ENCODE measurements around the gene TSTD2.
"Not testable (repeated sequence)": the region's sequence is repeated elsewhere in the genome, so short reads cannot be mapped to it uniquely, and the experiment has no call there.

Gene TSTD2

GRCh38 chr9:97577051-97577450 is 56.1 kb downstream of the TSTD2 start:
- H3K36me3 Mint-ChIP-seq (ENCODE audit: low read depth): no peaks in the 10 kb centered on the region

DNA sequence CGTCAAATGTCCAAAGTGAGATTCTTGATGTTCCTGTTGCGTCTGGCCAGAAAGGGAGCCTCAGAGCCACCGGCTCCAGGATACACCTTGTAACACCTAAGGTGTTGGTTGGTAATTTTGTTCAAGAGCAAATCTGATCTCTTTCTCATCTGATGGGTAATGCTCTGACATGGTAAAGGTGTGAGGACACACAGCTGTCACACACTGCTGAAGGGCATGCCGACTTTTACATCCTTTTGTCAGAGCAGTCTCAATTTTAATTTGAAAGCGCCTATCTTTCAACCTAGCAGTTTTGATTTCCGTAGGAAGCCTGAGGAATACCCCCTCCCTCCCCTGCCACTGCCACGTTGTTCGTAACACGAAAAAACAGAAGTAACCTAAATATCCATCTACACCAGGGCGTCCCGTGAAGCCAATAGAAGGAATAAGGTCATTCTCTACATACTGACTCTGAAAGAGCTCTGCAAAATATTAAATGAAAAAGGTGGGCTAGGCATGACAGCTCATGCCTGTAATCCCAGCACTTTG is 57.4 kb downstream of the TSTD2 start:
- peaks cover 12% of the 10 kb centered on the region for H3K27me3 Mint-ChIP-seq (ENCODE audit: low read depth)
- H3K27ac Mint-ChIP-seq: no peak overlapping the region
- no peaks in the 10 kb centered on the region for H3K4me1 Mint-ChIP-seq
- H3K4me3 Mint-ChIP-seq: no peak overlapping the region
- H3K9me3 Mint-ChIP-seq: peaks cover 5% of the 10 kb centered on the region
- TF ChIP-seq, protein P1, sequence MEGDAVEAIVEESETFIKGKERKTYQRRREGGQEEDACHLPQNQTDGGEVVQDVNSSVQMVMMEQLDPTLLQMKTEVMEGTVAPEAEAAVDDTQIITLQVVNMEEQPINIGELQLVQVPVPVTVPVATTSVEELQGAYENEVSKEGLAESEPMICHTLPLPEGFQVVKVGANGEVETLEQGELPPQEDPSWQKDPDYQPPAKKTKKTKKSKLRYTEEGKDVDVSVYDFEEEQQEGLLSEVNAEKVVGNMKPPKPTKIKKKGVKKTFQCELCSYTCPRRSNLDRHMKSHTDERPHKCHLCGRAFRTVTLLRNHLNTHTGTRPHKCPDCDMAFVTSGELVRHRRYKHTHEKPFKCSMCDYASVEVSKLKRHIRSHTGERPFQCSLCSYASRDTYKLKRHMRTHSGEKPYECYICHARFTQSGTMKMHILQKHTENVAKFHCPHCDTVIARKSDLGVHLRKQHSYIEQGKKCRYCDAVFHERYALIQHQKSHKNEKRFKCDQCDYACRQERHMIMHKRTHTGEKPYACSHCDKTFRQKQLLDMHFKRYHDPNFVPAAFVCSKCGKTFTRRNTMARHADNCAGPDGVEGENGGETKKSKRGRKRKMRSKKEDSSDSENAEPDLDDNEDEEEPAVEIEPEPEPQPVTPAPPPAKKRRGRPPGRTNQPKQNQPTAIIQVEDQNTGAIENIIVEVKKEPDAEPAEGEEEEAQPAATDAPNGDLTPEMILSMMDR (IDR thresholded peaks at IDR 0.05; ENCODE audit: unreplicated experiment in 3 of 3): no peak
- H3K36me3 Mint-ChIP-seq (ENCODE audit: low read depth): no peaks in the 10 kb centered on the region

More at GRCh38 chr9:97577051-97577450, 56.1 kb downstream of the TSTD2 start:
- no peak overlapping the region for H3K4me3 Mint-ChIP-seq
- peaks cover 12% of the 10 kb centered on the region for H3K27me3 Mint-ChIP-seq (ENCODE audit: low read depth)
- TF ChIP-seq, protein P1 (IDR thresholded peaks at IDR 0.05; ENCODE audit: unreplicated experiment in 3 of 3): no peak
- no peaks in the 10 kb centered on the region for H3K4me1 Mint-ChIP-seq
- no peak overlapping the region for H3K27ac Mint-ChIP-seq
- peaks cover 5% of the 10 kb centered on the region for H3K9me3 Mint-ChIP-seq

DNA sequence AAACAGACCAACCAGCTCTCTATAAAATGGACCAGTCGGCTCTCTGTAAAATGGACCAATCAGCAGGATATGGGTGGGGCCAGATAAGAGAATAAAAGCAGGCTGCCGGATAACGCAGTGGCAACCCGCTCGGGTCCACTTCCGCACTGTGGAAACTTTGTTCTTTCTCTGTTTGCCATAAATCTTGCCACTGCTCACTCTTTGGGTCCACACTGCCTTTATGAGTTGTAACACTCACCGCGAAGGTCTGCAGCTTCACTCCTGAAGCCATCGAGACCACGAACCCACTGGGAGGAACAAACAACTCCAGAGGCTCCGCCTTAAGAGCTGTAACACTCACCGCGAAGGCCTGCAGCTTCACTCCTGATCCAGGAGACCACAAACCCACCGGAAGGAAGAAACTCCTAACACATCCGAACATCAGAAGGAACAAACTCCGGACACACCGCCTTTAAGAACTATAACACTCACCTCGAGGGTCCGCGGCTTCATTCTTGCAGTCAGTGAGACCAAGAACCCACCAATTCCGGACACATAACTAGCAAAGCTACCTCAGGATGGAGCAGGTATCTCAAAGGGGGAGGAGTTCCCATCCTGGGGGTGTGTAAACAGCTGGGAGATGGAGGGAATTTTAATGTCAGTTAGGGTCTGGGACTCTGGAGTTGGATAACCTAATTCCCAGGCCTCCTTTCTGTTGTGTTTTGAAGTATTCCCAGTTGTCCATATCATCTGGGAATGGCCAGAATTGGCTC is 58.1 kb downstream of the TSTD2 start:
- H3K4me3 Mint-ChIP-seq; H3K9me3 Mint-ChIP-seq; H3K27ac Mint-ChIP-seq; H3K36me3 Mint-ChIP-seq (ENCODE audit: low read depth); H3K4me1 Mint-ChIP-seq: not testable (repeated sequence)
- peaks cover 12% of the 10 kb centered on the region for H3K27me3 Mint-ChIP-seq (ENCODE audit: low read depth)

GRCh38 chr9:97574101-97574571 is 59.0 kb downstream of the TSTD2 start:
- H3K36me3 Mint-ChIP-seq (ENCODE audit: low read depth); H3K4me3 Mint-ChIP-seq; H3K27me3 Mint-ChIP-seq (ENCODE audit: low read depth); H3K4me1 Mint-ChIP-seq; H3K9me3 Mint-ChIP-seq; H3K27ac Mint-ChIP-seq: not testable (repeated sequence)

GRCh38 chr9:97573482-97574073 is 59.6 kb downstream of the TSTD2 start:
- TF ChIP-seq, protein P1 (IDR thresholded peaks at IDR 0.05; ENCODE audit: unreplicated experiment in 3 of 3): no peak
- Mint-ChIP-seq H3K27me3 (ENCODE audit: low read depth) (peaks cover 6% of the 10 kb centered on the region), H3K27ac (no peak overlapping the region), H3K4me3 (no peak overlapping the region), H3K4me1 (no peaks in the 10 kb centered on the region), H3K9me3 (no peaks in the 10 kb centered on the region), H3K36me3 (ENCODE audit: low read depth) (no peaks in the 10 kb centered on the region)

DNA sequence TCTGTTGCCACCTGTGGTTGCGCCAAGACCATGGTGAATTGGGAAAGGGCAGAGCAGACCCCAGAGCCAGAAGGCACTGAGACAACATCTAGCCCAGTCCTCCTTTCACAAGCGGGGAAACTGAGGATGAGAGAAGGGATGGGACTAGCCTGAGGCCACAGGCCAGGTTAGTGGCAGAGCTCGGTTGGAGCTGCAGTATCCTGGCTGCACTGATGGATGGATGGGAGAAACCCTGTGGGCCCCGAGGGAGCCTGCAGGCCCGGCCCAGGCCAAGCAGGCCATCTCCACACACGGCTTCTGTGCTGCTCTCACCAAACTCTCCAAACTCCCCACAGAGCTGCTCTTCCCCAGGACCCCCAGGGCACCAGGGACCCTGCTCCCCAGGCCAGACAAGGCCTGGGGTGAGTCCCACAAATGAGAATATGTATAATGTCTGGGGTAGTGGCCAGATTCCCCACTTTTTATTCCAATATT is 60.2 kb downstream of the TSTD2 start:
- no peaks in the 10 kb centered on the region for H3K36me3 Mint-ChIP-seq (ENCODE audit: low read depth)
- H3K27me3 Mint-ChIP-seq (ENCODE audit: low read depth): peaks cover 6% of the 10 kb centered on the region
- no peaks in the 10 kb centered on the region for H3K9me3 Mint-ChIP-seq
- no peak overlapping the region for H3K27ac Mint-ChIP-seq
- no peaks in the 10 kb centered on the region for H3K4me1 Mint-ChIP-seq
- H3K4me3 Mint-ChIP-seq: no peak overlapping the region
- TF ChIP-seq, protein P1 (IDR thresholded peaks at IDR 0.05; ENCODE audit: unreplicated experiment in 3 of 3): no peak

All from nephron (organoid).